PC-3 (cell line): ENCODE data around the gene PTPRR. TPM values are rescaled to one million over a fixed set of nuclear protein-coding genes. Genes with fewer than 3 reads are reported as not detected.

Experiments
- ATAC-seq: fragments of 200-7000 bp; cut with Tn5 transposase; 2 replicates; pipeline ENCODE4 v1.9.1; 2020; ENCODE audit warnings: mild to moderate bottlenecking, moderate library complexity
- BruUV-seq: library from RNA; stranded (reverse); fragments of 400-500 nt; replicated peaks from 2 replicates; lab custom pipeline; 2021; lab: Mats Ljungman, UMichigan
- CTCF ChIA-PET: fragments of 300-600 bp; sonication (Branson Sonifier 250); formaldehyde crosslinking; loops from one replicate; lab custom pipeline; 2022; ENCODE audit warnings: antibody characterized with exemption; lab: Charles Lee
- POLR2A ChIA-PET: fragments of 300-600 bp; sonication (Branson Sonifier 250); formaldehyde crosslinking; loops from one replicate; lab custom pipeline; 2022; ENCODE audit warnings: antibody characterized with exemption; ENCODE audit not compliant: unreplicated experiment; lab: Charles Lee
- DNase-seq: peaks from one replicate; pipeline ENCODE4 v3.0.0-alpha.2; 2015
- H2AFZ ChIP-seq: fragments of 300-600 bp; sonication (generic); 2 replicates; pipeline ENCODE4 v1.6.0; 2016; ENCODE audit warnings: antibody characterized with exemption, low read length
- H3F3A ChIP-seq: fragments of 300-600 bp; sonication (generic); one replicate; pipeline ENCODE4 v1.6.0; 2017; ENCODE audit warnings: antibody characterized with exemption, low read length, control low read depth, mild to moderate bottlenecking; ENCODE audit not compliant: unreplicated experiment
- H3K27ac ChIP-seq: fragments of 300-600 bp; sonication (generic); 2 replicates; pipeline ENCODE4 v1.5.1; 2016; ENCODE audit warnings: mild to moderate bottlenecking, low read length
- H3K27me3 ChIP-seq: fragments of 300-600 bp; sonication (generic); 2 replicates; pipeline ENCODE4 v1.6.1; 2016; ENCODE audit warnings: low read length, mixed read lengths
- H3K36me3 ChIP-seq: fragments of 300-600 bp; sonication (generic); 2 replicates; pipeline ENCODE4 v1.6.1; 2016; ENCODE audit warnings: low read depth, mixed run types, low read length, mixed read lengths
- H3K4me1 ChIP-seq: fragments of 300-600 bp; sonication (generic); 2 replicates; pipeline ENCODE4 v1.5.1; 2016; ENCODE audit warnings: low read length; ENCODE audit not compliant: insufficient read depth
- H3K4me2 ChIP-seq: fragments of 300-600 bp; sonication (generic); 2 replicates; pipeline ENCODE4 v1.6.0; 2016; ENCODE audit warnings: low read length
- H3K4me3 ChIP-seq: fragments of 300-600 bp; sonication (generic); 2 replicates; pipeline ENCODE4 v1.5.1; 2016; ENCODE audit warnings: mild to moderate bottlenecking, low read length, mixed read lengths
- H3K79me2 ChIP-seq: fragments of 300-600 bp; sonication (generic); 2 replicates; pipeline ENCODE4 v1.6.1; 2017; ENCODE audit warnings: low read length, mixed read lengths
- H3K9ac ChIP-seq: fragments of 300-600 bp; sonication (generic); 2 replicates; pipeline ENCODE4 v1.6.0; 2016; ENCODE audit warnings: mild to moderate bottlenecking, low read length
- H3K9me2 ChIP-seq: fragments of 300-600 bp; sonication (generic); replicated peaks from 2 replicates; pipeline ENCODE4 v1.6.1; 2016; ENCODE audit warnings: mixed run types, low read length, mixed read lengths
- H3K9me3 ChIP-seq: fragments of 300-600 bp; sonication (generic); 2 replicates; pipeline ENCODE4 v1.6.1; 2016; ENCODE audit warnings: low read length, mixed read lengths
- H4K20me1 ChIP-seq: fragments of 300-600 bp; sonication (generic); 2 replicates; pipeline ENCODE4 v1.6.1; 2016; ENCODE audit warnings: low read length, mixed read lengths
- EZH2 ChIP-seq: fragments of 300-600 bp; sonication (generic); IDR thresholded peaks from one replicate; pipeline ENCODE4 v1.6.1; 2017; ENCODE audit warnings: antibody characterized with exemption, mild to moderate bottlenecking, low read length; ENCODE audit not compliant: unreplicated experiment
- EZH2phosphoT487 ChIP-seq: fragments of 300-600 bp; sonication (generic); IDR thresholded peaks from 2 replicates; pipeline ENCODE4 v1.6.1; 2018; ENCODE audit warnings: mild to moderate bottlenecking, antibody characterized with exemption, low read length, borderline replicate concordance
- intact Hi-C: fragments of 100-400 bp; cut with micrococcal nuclease; formaldehyde crosslinking; loops from 2 replicates; pipeline ENCODE4 v1.9.0; 2023
- total RNA-seq: library from RNA; depleted of rRNA; stranded (reverse); fragments of >200 nt; gene quantifications from 2 replicates; pipeline ENCODE4 v1.2.3, GENCODE V29; 2014
- TF ChIP-seq, protein P1 (sequence below): fragments of 300-600 bp; sonication (generic); conservative IDR thresholded peaks from 2 replicates; pipeline ENCODE4 v1.5.1; 2017; ENCODE audit warnings: antibody characterized with exemption, low read depth, mild to moderate bottlenecking, low read length

The PTPRR gene
- total RNA-seq, 1 experiment from 2014 or later = 3.1 TPM

DNA sequence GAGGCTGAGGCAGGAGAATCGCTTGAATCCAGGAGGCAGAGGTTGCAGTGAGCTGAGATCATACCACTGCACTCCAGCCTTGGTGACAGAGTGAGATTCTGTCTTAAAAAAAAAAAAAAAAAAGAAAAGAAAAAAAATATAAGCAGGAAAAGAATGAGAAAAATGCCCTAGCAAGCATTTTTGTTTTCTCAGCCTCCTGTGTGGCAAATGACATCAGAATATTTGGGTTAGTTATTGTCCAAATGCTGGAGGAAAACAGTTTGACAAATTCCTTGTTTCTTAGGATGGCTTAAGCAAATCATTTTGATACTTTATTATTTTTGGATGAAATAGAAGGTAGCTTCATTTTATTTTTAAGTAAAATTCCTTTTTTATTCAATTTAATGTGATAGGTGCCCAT lies 7.5 kb upstream of the PTPRR start:
- Histone ChIP-seq H3K9ac (no peak overlapping the region), H3K27ac (no peak overlapping the region), H3K4me1 (no peaks in the 10 kb centered on the region), H3K36me3 (no peaks in the 10 kb centered on the region), H3K27me3 (peaks cover 4% of the 10 kb centered on the region; the same call in 1 of the 2 replicates), H3K9me3 (no peaks in the 10 kb centered on the region), H3K4me2 (no peak overlapping the region), H3K79me2 (no peaks in the 10 kb centered on the region), H3K9me2 (no peaks in the 10 kb centered on the region), H3F3A (no peaks in the 10 kb centered on the region), H4K20me1 (no peaks in the 10 kb centered on the region), H2AFZ (no peak overlapping the region), H3K4me3 (no peak overlapping the region)
- intact Hi-C loops = no loop called here
- ChIA-PET CTCF (no interaction called here), POLR2A (no interaction called here)
- ATAC-seq (no peak), DNase-seq (no peak)
- BruUV-seq = no TSS peak
- TF ChIP-seq EZH2phosphoT487 (no peak), EZH2 (no peak)
- TF ChIP-seq, protein P1, sequence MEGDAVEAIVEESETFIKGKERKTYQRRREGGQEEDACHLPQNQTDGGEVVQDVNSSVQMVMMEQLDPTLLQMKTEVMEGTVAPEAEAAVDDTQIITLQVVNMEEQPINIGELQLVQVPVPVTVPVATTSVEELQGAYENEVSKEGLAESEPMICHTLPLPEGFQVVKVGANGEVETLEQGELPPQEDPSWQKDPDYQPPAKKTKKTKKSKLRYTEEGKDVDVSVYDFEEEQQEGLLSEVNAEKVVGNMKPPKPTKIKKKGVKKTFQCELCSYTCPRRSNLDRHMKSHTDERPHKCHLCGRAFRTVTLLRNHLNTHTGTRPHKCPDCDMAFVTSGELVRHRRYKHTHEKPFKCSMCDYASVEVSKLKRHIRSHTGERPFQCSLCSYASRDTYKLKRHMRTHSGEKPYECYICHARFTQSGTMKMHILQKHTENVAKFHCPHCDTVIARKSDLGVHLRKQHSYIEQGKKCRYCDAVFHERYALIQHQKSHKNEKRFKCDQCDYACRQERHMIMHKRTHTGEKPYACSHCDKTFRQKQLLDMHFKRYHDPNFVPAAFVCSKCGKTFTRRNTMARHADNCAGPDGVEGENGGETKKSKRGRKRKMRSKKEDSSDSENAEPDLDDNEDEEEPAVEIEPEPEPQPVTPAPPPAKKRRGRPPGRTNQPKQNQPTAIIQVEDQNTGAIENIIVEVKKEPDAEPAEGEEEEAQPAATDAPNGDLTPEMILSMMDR = no peak

DNA sequence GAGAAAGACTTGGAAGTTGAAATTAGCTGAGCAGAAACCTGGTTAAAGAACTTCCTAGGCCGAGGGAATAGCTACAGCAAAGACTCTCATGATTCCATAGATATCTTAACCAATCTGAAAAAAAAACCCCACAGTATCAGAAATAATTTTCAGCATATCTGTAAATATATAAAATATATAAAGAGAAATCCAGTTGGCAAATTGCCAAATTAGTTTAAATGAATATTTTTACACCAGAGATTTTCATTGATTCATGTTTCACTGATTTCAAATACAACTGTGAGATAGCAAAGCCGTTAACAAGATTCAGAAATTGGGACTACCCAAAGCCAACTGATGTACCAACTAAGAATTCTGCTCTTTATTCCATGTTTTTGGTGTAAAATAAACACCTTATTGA lies 6.8 kb upstream of the PTPRR start:
- DNase-seq (no peak), ATAC-seq (no peak)
- no peaks in the 10 kb centered on the region for H3K9me2 ChIP-seq
- H4K20me1 ChIP-seq = no peaks in the 10 kb centered on the region
- no peak overlapping the region for H2AFZ ChIP-seq
- H3F3A ChIP-seq = no peaks in the 10 kb centered on the region
- no peaks in the 10 kb centered on the region for H3K79me2 ChIP-seq
- no TSS peak for BruUV-seq
- H3K27ac ChIP-seq = no peak overlapping the region
- H3K4me1 ChIP-seq = no peaks in the 10 kb centered on the region
- no peak for TF ChIP-seq EZH2phosphoT487
- TF ChIP-seq, protein P1 = no peak
- no peak for TF ChIP-seq EZH2
- ChIA-PET POLR2A (no interaction called here), CTCF (no interaction called here)
- H3K4me3 ChIP-seq = no peak overlapping the region
- H3K4me2 ChIP-seq = no peak overlapping the region
- H3K9me3 ChIP-seq = no peaks in the 10 kb centered on the region
- intact Hi-C loops = no loop called here
- no peaks in the 10 kb centered on the region for H3K36me3 ChIP-seq
- no peak overlapping the region for H3K9ac ChIP-seq
- H3K27me3 ChIP-seq = peaks cover 7% of the 10 kb centered on the region; the same call in 1 of the 2 replicates

DNA sequence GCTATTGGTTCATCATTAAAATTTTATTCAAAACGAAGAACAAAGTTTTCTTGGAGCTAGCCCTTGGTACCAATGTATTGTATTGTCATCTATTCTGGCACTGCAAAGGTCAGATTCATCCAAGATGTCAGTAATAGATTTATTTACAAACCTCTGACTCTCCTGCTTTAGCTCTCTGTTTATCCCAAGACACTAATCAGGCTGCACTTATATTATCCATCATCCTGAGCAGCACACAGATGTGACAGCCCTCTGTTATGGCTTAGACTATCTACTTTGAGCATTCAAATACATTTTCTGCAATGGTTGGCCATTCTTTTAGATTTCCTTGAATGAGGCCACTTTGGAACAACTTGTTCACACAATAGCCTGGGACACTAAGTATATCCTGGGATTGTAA lies 5.0 kb upstream of the PTPRR start:
- Histone ChIP-seq H3K9ac (no peak overlapping the region), H2AFZ (no peak overlapping the region), H3K4me1 (no peaks in the 10 kb centered on the region), H3F3A (no peaks in the 10 kb centered on the region), H3K27me3 (peaks cover 20% of the 10 kb centered on the region), H3K27ac (no peak overlapping the region), H3K4me2 (no peak overlapping the region), H3K79me2 (no peaks in the 10 kb centered on the region), H3K36me3 (no peaks in the 10 kb centered on the region), H4K20me1 (no peaks in the 10 kb centered on the region), H3K9me2 (no peaks in the 10 kb centered on the region), H3K4me3 (no peak overlapping the region), H3K9me3 (no peaks in the 10 kb centered on the region)
- no peak for DNase-seq
- POLR2A ChIA-PET = interaction anchor here (0.6 kb wide), 1 partner anchor 192 kb away, joined by 15 read pairs; no protein-coding TSS in a partner anchor
- CTCF ChIA-PET = no interaction called here
- no TSS peak for BruUV-seq
- TF ChIP-seq, protein P1 = no peak
- no peak for TF ChIP-seq EZH2phosphoT487
- TF ChIP-seq EZH2 = no peak
- no peak for ATAC-seq
- intact Hi-C loops = no loop called here
